IMR-90 (cell line): ENCODE results near the gene DRD5. TPM values are rescaled to one million over a fixed set of nuclear protein-coding genes. Genes with fewer than 3 reads are reported as not detected.

Source experiments
- ATAC-seq: fragments of 200-7000 bp; cut with Tn5 transposase; 2 replicates; pipeline ENCODE4 v1.9.1; 2020; ENCODE audit warnings: low read depth, mild to moderate bottlenecking, moderate library complexity
- BruUV-seq: library from RNA; stranded (reverse); fragments of 400-500 nt; replicated peaks from 2 replicates; lab custom pipeline; 2021; lab: Mats Ljungman, UMichigan
- CTCF ChIA-PET: fragments of 300-600 bp; formaldehyde crosslinking; extraction: SDS; loops from one replicate; lab custom pipeline; 2021; ENCODE audit warnings: antibody characterized with exemption; lab: Yijun Ruan, JAX
- POLR2A ChIA-PET: fragments of 300-600 bp; sonication (Branson Sonifier 250); formaldehyde crosslinking; loops from one replicate; lab custom pipeline; 2022; ENCODE audit warnings: antibody characterized with exemption; ENCODE audit not compliant: unreplicated experiment; lab: Charles Lee
- DNase-seq: peaks from one replicate; pipeline ENCODE4 v3.0.0; 2013
- H2AFZ ChIP-seq: replicated peaks from 2 replicates; pipeline ENCODE3; 2013; ENCODE audit warnings: low read length, mild to moderate bottlenecking; ENCODE audit not compliant: poor library complexity
- H2AK5ac ChIP-seq: 2 replicates; pipeline ENCODE4 v1.6.1; 2013; ENCODE audit warnings: low read depth, low read length, inconsistent platforms
- H2AK9ac ChIP-seq: replicated peaks from 2 replicates; pipeline ENCODE3; 2013; ENCODE audit warnings: mild to moderate bottlenecking, low read depth, low read length, moderate library complexity; ENCODE audit not compliant: poor library complexity
- H2BK120ac ChIP-seq: 2 replicates; pipeline ENCODE4 v1.6.1; 2013; ENCODE audit warnings: low read depth, low read length, inconsistent platforms
- H2BK15ac ChIP-seq: 3 replicates; pipeline ENCODE4 v1.6.1; 2013; ENCODE audit warnings: low read depth, low read length, inconsistent platforms
- H2BK20ac ChIP-seq: 2 replicates; pipeline ENCODE4 v1.6.1; 2013; ENCODE audit warnings: low read depth, mild to moderate bottlenecking, inconsistent platforms, low read length, moderate library complexity
- H2BK5ac ChIP-seq: 2 replicates; pipeline ENCODE4 v1.6.1; 2013; ENCODE audit warnings: mild to moderate bottlenecking, low read depth, low read length, inconsistent platforms; ENCODE audit not compliant: poor library complexity, severe bottlenecking
- H3K14ac ChIP-seq: replicated peaks from 2 replicates; pipeline ENCODE4 v1.6.1; 2013; ENCODE audit warnings: low read depth, low read length, inconsistent platforms
- H3K18ac ChIP-seq: 2 replicates; pipeline ENCODE4 v1.6.1; 2013; ENCODE audit warnings: low read depth, low read length, control low read depth
- H3K23ac ChIP-seq: 2 replicates; pipeline ENCODE4 v1.6.1; 2013; ENCODE audit warnings: low read depth, low read length, inconsistent platforms
- H3K27ac ChIP-seq: 2 replicates; pipeline ENCODE4 v1.5.1; 2013; ENCODE audit warnings: mild to moderate bottlenecking, control low read depth, low read length; ENCODE audit not compliant: insufficient read depth
- H3K27me3 ChIP-seq: 2 replicates; pipeline ENCODE4 v1.6.1; 2013; ENCODE audit warnings: low read length; ENCODE audit not compliant: control insufficient read depth, insufficient read depth
- H3K36me3 ChIP-seq: 2 replicates; pipeline ENCODE4 v1.6.1; 2013; ENCODE audit warnings: low read length, mixed read lengths; ENCODE audit not compliant: control insufficient read depth, insufficient read depth
- H3K4ac ChIP-seq: 2 replicates; pipeline ENCODE4 v1.6.1; 2013; ENCODE audit warnings: low read depth, low read length, inconsistent platforms
- H3K4me1 ChIP-seq: 2 replicates; pipeline ENCODE4 v1.6.1; 2013; ENCODE audit warnings: low read length, mixed read lengths; ENCODE audit not compliant: control insufficient read depth, insufficient read depth
- H3K4me2 ChIP-seq: 2 replicates; pipeline ENCODE4 v1.6.1; 2013; ENCODE audit warnings: low read depth, mild to moderate bottlenecking, control low read depth, low read length, moderate library complexity
- H3K4me3 ChIP-seq: 2 replicates; pipeline ENCODE4 v1.5.1; 2013; ENCODE audit warnings: low read depth, mild to moderate bottlenecking, control low read depth, low read length, moderate library complexity; ENCODE audit not compliant: insufficient read depth
- H3K56ac ChIP-seq: 2 replicates; pipeline ENCODE4 v1.6.1; 2013; ENCODE audit warnings: low read length, inconsistent platforms; ENCODE audit not compliant: insufficient read depth; ENCODE audit errors: extremely low read depth
- H3K79me1 ChIP-seq, 2 experiments: 2 replicates each; pipeline ENCODE4 v1.6.1; 2013; ENCODE audit warnings: low read length in 2 of 2, inconsistent platforms in 1 of 2, low read depth in 1 of 2
- H3K9ac ChIP-seq: 2 replicates; pipeline ENCODE4 v1.6.1; 2013; ENCODE audit warnings: low read depth, low read length, control low read depth
- H3K9me1 ChIP-seq: 2 replicates; pipeline ENCODE4 v1.6.1; 2013; ENCODE audit warnings: low read length, inconsistent platforms; ENCODE audit not compliant: insufficient read depth
- H3K9me3 ChIP-seq: 2 replicates; pipeline ENCODE4 v1.6.1; 2013; ENCODE audit warnings: low read length; ENCODE audit not compliant: control insufficient read depth, insufficient read depth
- H4K20me1 ChIP-seq: 2 replicates; pipeline ENCODE4 v1.6.1; 2013; ENCODE audit warnings: low read length, inconsistent platforms; ENCODE audit not compliant: insufficient read depth
- H4K5ac ChIP-seq: 2 replicates; pipeline ENCODE4 v1.6.1; 2013; ENCODE audit warnings: mild to moderate bottlenecking, low read depth, low read length, control low read depth
- H4K8ac ChIP-seq, 2 experiments: 2 replicates each; pipeline ENCODE4 v1.6.1; 2013; ENCODE audit warnings: low read depth in 2 of 2, low read length in 2 of 2, control low read depth in 1 of 2, inconsistent platforms in 1 of 2
- H4K91ac ChIP-seq: 2 replicates; pipeline ENCODE4 v1.6.1; 2013; ENCODE audit warnings: low read depth, low read length, inconsistent platforms; ENCODE audit not compliant: insufficient read depth
- BHLHE40 ChIP-seq: fragments of 150-350 bp; IDR thresholded peaks from 2 replicates; pipeline ENCODE4 v1.6.1; 2016; ENCODE audit warnings: mild to moderate bottlenecking, low read depth, low read length
- CEBPB ChIP-seq: IDR thresholded peaks from 2 replicates; pipeline ENCODE4 v1.6.1; 2012; ENCODE audit warnings: low read depth, low read length, improper control_type of control experiment
- CHD1 ChIP-seq: IDR thresholded peaks from 2 replicates; pipeline ENCODE4 v1.6.1; 2012; ENCODE audit warnings: low read depth, low read length, improper control_type of control experiment
- FOS ChIP-seq: fragments of 150-350 bp; IDR thresholded peaks from 2 replicates; pipeline ENCODE4 v1.6.1; 2016; ENCODE audit warnings: low read depth, low read length
- MAFK ChIP-seq: IDR thresholded peaks from 2 replicates; pipeline ENCODE4 v1.6.1; 2012; ENCODE audit warnings: low read depth, low read length, improper control_type of control experiment
- MAZ ChIP-seq: IDR thresholded peaks from 2 replicates; pipeline ENCODE4 v1.6.1; 2012; ENCODE audit warnings: low read depth, mild to moderate bottlenecking, low read length, improper control_type of control experiment, moderate library complexity, borderline replicate concordance
- MXI1 ChIP-seq: IDR thresholded peaks from 2 replicates; pipeline ENCODE4 v1.6.1; 2012; ENCODE audit warnings: low read depth, mild to moderate bottlenecking, low read length, moderate library complexity, borderline replicate concordance
- NFE2L2 ChIP-seq: fragments of 150-350 bp; IDR thresholded peaks from 2 replicates; pipeline ENCODE4 v1.6.1; 2016; ENCODE audit warnings: low read depth, mild to moderate bottlenecking, low read length
- POLR2A ChIP-seq: IDR thresholded peaks from 2 replicates; pipeline ENCODE4 v1.6.1; 2012; ENCODE audit warnings: mild to moderate bottlenecking, low read depth, low read length
- RAD21 ChIP-seq: IDR thresholded peaks from 2 replicates; pipeline ENCODE4 v1.6.1; 2012; ENCODE audit warnings: low read length, improper control_type of control experiment
- RCOR1 ChIP-seq: IDR thresholded peaks from 2 replicates; pipeline ENCODE4 v1.6.1; 2012; ENCODE audit warnings: mild to moderate bottlenecking, low read length, improper control_type of control experiment; ENCODE audit not compliant: insufficient replicate concordance
- RFX5 ChIP-seq: IDR thresholded peaks from 2 replicates; pipeline ENCODE4 v1.8.0; 2012; ENCODE audit warnings: low read depth, mild to moderate bottlenecking, low read length, moderate library complexity
- SMC3 ChIP-seq: fragments of 150-350 bp; IDR thresholded peaks from 2 replicates; pipeline ENCODE4 v1.6.1; 2016; ENCODE audit warnings: low read depth, mild to moderate bottlenecking, antibody characterized with exemption, low read length, moderate library complexity
- WGBS, 2 experiments: methylation state at CpG; one replicate each; pipeline versions ENCODE4 v1.1.5 to v1.1.7; 2013; ENCODE audit warnings: missing lambda C conversion rate in 2 of 2; ENCODE audit not compliant: insufficient read length in 1 of 2; ENCODE audit errors: extremely low coverage in 2 of 2; 5-methylcytosine and 5-hydroxymethylcytosine counted together
- dilution Hi-C: fragments of 300-500 bp; cut with HindIII; formaldehyde crosslinking; loops from one replicate; pipeline ENCODE4 v1.14.3; 2018; ENCODE audit warnings: low sequenced_read_pairs; ENCODE audit not compliant: unreplicated experiment
- in situ Hi-C: fragments of 300-500 bp; cut with MboI; formaldehyde crosslinking; loops from 3 replicates; pipeline ENCODE4 v1.14.3; 2019; ENCODE audit warnings: low sequenced_read_pairs, inconsistent platforms, mixed read lengths
- intact Hi-C: fragments of 100-400 bp; cut with micrococcal nuclease; formaldehyde crosslinking; loops from 2 replicates; pipeline ENCODE4 v1.10.0; 2022
- polyA plus RNA-seq, 3 experiments: library from polyadenylated mRNA; depleted of rRNA; stranded (reverse); fragments of >200 nt; gene quantifications; 2 replicates each; pipeline ENCODE4 v1.2.3, GENCODE V29; 2012; ENCODE audit warnings: low replicate concordance in 1 of 3
- total RNA-seq: library from RNA; depleted of rRNA; stranded (reverse); fragments of >200 nt; gene quantifications from 2 replicates; pipeline ENCODE4 v1.2.3, GENCODE V29; 2012
- TF ChIP-seq, protein P1 (sequence below): fragments of 150-350 bp; IDR thresholded peaks from 2 replicates; pipeline ENCODE4 v1.6.1; 2017; ENCODE audit warnings: mild to moderate bottlenecking, antibody characterized with exemption, low read length, low read depth
- TF ChIP-seq, protein P2 (sequence below): fragments of 150-350 bp; IDR thresholded peaks from 2 replicates; pipeline ENCODE4 v1.6.1; 2016; ENCODE audit warnings: low read depth, mild to moderate bottlenecking, low read length, moderate library complexity, borderline replicate concordance
- TF ChIP-seq, protein P3 (sequence below): conservative IDR thresholded peaks from 2 replicates; pipeline ENCODE4 v1.5.1; 2012; ENCODE audit warnings: mild to moderate bottlenecking, low read depth, low read length, improper control_type of control experiment

The DRD5 gene
- total and polyA plus RNA-seq, 2 of the 4 experiments (the other 2 are of a cell fraction) = not detected

DNA sequence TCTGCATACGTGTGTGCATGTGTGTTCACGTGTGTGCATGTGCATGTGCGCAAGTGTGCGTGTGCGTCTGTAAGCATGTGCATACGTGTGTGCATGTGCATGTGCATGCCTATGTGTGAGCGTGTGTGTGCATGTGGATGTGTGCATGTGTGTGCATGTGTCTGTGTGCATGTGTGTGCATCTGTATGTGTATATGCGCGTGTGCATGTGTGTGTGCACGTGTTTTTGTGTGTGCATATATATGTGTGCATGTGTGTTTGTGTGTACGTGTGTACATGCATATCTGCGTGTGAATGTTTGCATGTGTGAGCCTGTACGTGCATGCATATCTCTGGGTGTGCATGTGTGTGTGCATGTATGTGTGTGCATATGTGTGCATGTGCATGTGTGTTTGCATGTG is 35.7 kb upstream of the DRD5 start:
- ChIA-PET POLR2A (no interaction called here), CTCF (no interaction called here)
- Histone ChIP-seq H3K14ac (no peak overlapping the region), H2BK5ac (no peak overlapping the region), H4K8ac (no peak overlapping the region), H2BK20ac (no peak overlapping the region), H4K20me1 (no peaks in the 10 kb centered on the region), H3K56ac (no peak overlapping the region), H3K18ac (no peak overlapping the region), H3K4me3 (no peak overlapping the region), H3K4me2 (no peak overlapping the region), H2AK5ac (no peak overlapping the region), H3K4ac (no peak overlapping the region), H3K27ac (no peak overlapping the region), H3K27me3 (no peaks in the 10 kb centered on the region), H3K9me3 (peaks cover 10% of the 10 kb centered on the region), H3K79me1 (no peaks in the 10 kb centered on the region), H2AFZ (peak overlapping the region; percentile 43), H4K5ac (no peak overlapping the region), H3K9ac (no peak overlapping the region), H3K23ac (no peak overlapping the region), H3K9me1 (no peaks in the 10 kb centered on the region), H2AK9ac (no peak overlapping the region), H3K36me3 (no peaks in the 10 kb centered on the region), H2BK15ac (no peak overlapping the region), H3K4me1 (no peaks in the 10 kb centered on the region), H2BK120ac (no peak overlapping the region), H4K91ac (no peak overlapping the region)
- dilution Hi-C loops = no loop called here
- in situ Hi-C loops = no loop called here
- ATAC-seq (no peak), DNase-seq (no peak)
- intact Hi-C loops = no loop called here
- 92% methylated on average over 11 of the region's 13 CpGs; no CpG with 5 or more reads in 1 of the 2 experiments for WGBS, 2 experiments
- TF ChIP-seq, protein P1, sequence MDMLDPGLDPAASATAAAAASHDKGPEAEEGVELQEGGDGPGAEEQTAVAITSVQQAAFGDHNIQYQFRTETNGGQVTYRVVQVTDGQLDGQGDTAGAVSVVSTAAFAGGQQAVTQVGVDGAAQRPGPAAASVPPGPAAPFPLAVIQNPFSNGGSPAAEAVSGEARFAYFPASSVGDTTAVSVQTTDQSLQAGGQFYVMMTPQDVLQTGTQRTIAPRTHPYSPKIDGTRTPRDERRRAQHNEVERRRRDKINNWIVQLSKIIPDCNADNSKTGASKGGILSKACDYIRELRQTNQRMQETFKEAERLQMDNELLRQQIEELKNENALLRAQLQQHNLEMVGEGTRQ = no peak
- TF ChIP-seq RCOR1 (no peak), BHLHE40 (no peak), RFX5 (no peak), SMC3 (no peak), NFE2L2 (no peak), MAFK (no peak), FOS (no peak), CHD1 (no peak), RAD21 (no peak), CEBPB (no peak), POLR2A (no peak), MXI1 (no peak), MAZ (no peak)
- TF ChIP-seq, protein P2, sequence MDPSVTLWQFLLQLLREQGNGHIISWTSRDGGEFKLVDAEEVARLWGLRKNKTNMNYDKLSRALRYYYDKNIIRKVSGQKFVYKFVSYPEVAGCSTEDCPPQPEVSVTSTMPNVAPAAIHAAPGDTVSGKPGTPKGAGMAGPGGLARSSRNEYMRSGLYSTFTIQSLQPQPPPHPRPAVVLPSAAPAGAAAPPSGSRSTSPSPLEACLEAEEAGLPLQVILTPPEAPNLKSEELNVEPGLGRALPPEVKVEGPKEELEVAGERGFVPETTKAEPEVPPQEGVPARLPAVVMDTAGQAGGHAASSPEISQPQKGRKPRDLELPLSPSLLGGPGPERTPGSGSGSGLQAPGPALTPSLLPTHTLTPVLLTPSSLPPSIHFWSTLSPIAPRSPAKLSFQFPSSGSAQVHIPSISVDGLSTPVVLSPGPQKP = no peak
- TF ChIP-seq, protein P3, sequence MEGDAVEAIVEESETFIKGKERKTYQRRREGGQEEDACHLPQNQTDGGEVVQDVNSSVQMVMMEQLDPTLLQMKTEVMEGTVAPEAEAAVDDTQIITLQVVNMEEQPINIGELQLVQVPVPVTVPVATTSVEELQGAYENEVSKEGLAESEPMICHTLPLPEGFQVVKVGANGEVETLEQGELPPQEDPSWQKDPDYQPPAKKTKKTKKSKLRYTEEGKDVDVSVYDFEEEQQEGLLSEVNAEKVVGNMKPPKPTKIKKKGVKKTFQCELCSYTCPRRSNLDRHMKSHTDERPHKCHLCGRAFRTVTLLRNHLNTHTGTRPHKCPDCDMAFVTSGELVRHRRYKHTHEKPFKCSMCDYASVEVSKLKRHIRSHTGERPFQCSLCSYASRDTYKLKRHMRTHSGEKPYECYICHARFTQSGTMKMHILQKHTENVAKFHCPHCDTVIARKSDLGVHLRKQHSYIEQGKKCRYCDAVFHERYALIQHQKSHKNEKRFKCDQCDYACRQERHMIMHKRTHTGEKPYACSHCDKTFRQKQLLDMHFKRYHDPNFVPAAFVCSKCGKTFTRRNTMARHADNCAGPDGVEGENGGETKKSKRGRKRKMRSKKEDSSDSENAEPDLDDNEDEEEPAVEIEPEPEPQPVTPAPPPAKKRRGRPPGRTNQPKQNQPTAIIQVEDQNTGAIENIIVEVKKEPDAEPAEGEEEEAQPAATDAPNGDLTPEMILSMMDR = no peak
- no TSS peak for BruUV-seq
